ENCODE measurements around the gene GLT1D1.
A peak's percentile ranks its signal among the peaks of the same experiment; 100 is the strongest.

GLT1D1 gene

DNA sequence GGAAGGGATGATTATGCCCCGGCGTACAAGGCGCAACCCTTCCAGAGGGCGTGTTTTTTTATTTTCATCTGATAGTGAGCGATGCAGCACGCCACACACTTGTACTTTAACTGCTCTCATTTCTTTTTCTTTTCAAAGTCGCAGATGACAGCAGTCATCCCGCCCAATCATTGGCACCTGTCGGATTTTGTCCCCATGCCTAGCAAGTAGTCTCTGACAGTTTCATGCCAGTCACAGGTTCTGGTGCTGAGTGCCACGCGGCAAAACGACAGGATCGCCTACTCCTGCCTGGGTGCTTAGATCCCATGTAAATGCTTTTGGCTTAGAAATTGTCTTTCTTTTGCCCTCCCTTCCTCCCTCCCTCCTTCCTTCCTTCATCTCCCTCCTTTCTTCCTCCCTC is 117.7 kb downstream of the GLT1D1 start:
- no peaks in the 10 kb centered on the region for H3K36me3 Mint-ChIP-seq (ENCODE audit: low read depth)
- H3K9me3 Mint-ChIP-seq = no peaks in the 10 kb centered on the region
- no peak overlapping the region for H3K4me3 Mint-ChIP-seq
- ATAC-seq = no peak
- DNase-seq = no peak
- peaks cover 50% of the 10 kb centered on the region for H3K27me3 Mint-ChIP-seq
- H3K4me1 Mint-ChIP-seq = peaks cover 1% of the 10 kb centered on the region
- no peak overlapping the region for H3K27ac Mint-ChIP-seq

DNA sequence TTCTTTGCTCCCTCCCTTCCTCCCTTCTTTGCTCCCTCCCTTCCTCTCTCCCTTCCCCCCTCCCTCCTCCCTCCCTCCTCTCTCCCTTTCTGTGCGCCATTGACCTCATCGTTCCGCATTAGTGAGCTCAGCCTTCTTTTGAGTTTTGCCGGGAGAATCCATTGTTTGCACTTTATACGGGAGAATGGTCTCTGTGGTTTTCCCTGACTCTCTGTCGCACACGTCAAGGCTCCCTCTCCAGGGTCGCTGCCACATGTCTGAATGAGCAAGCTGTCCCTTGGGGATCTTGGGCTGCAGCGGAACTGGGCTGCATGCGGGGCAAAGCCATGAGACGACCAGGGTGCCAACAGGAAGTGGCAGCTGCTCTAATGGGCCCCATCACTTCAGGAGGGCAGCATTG is 118.5 kb downstream of the GLT1D1 start:
- H3K9me3 Mint-ChIP-seq = no peaks in the 10 kb centered on the region
- H3K4me3 Mint-ChIP-seq = no peak overlapping the region
- peaks cover 1% of the 10 kb centered on the region for H3K4me1 Mint-ChIP-seq
- H3K27me3 Mint-ChIP-seq = peaks cover 54% of the 10 kb centered on the region
- H3K36me3 Mint-ChIP-seq (ENCODE audit: low read depth) = no peaks in the 10 kb centered on the region
- no peak overlapping the region for H3K27ac Mint-ChIP-seq
- no peak for DNase-seq
- ATAC-seq = no peak

DNA sequence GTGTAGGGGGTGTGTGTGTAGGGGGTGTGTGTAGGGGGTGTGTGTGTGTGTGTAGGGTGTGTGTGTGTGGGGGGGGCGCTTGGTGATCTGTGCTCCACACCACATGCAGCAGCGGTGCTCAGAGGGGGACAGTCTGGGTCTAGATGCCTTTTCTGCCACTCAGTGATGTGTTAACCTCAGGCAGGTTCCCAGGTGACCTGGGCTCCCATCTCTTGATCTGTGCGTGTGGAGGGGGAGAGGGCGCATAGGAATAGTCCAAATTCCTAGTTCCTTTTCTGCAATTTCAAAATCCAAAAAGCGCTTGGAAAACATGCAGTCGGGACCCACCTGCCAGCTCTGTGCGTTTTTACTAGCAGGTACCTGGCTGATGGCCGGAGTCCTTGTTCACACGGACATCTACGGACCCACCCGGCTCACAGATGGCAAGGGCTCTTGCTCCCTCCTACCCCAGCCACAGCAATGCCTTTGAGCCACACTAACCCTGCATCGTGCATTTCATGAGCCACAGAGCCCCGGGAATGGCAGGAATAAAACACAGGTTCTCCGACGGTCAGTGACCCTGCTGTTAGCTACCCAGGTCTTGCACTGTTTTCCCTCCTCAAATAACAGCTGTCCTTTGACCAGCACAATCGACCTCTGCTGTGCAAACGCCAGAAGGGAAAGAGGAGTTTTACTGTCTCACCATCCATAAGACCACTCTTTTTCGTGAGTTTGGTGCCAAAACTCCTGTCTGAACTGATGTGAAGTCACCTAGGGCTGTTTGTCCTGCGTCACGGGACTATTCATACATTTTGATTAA is 120.8 kb downstream of the GLT1D1 start:
- Mint-ChIP-seq H3K4me3 (no peak overlapping the region), H3K27ac (no peak overlapping the region), H3K9me3 (no peaks in the 10 kb centered on the region), H3K27me3 (peaks cover 54% of the 10 kb centered on the region), H3K36me3 (ENCODE audit: low read depth) (no peaks in the 10 kb centered on the region), H3K4me1 (peaks cover 1% of the 10 kb centered on the region)
- no peak for ATAC-seq
- DNase-seq = no peak

DNA sequence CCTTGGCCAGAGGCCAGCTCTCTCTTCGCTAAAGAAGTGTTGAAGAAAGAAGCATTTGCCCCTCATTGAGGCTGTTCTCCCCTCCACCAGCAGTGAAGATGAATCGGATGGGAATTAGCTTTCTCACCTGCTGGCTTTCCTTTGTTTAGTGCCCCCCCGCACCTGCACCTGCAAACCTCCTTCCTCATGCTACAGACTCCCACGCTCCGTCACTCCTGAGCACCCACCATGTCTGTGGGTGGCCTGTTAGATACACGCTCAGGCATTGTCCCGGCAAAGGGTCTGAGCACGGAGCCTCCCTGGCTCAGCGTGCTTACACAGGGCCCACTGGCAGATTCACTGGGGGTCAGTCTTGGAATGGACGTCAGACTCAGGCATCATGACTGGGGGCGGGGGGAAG is 121.6 kb downstream of the GLT1D1 start:
- Mint-ChIP-seq H3K36me3 (ENCODE audit: low read depth) (no peaks in the 10 kb centered on the region), H3K27me3 (peaks cover 50% of the 10 kb centered on the region), H3K27ac (no peak overlapping the region), H3K4me1 (no peaks in the 10 kb centered on the region), H3K9me3 (no peaks in the 10 kb centered on the region), H3K4me3 (no peak overlapping the region)
- DNase-seq = no peak
- ATAC-seq = no peak

DNA sequence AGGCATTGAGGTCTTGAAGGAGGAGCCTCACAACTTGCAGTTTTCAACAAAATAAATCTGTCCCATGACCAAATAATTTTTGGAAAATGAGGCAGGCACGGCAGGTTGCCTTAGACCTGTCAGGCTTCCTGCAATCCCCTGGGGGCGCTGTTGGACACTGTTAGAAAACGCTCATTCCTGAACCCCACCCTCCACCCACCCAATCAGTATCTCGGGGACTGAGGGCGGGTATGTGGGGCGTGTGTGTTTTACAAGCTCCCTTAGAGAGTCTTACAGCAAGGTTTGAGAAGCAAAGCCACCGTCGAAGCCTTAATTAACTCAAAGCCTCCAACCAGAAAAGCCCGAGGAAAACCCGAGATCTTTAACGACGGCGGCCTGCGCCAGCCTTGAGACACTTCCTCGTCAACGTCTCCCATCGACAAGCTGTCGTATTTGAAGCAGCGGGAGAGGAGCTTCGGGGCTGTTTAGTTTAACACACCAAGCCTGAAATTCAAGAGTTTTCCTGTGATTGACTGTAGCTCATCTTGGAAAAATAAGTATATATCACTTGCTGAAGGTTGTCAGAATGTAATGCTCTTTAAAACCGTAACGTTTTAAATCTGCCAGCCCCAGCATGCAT is 123.0 kb downstream of the GLT1D1 start:
- Mint-ChIP-seq H3K36me3 (ENCODE audit: low read depth) (no peaks in the 10 kb centered on the region), H3K4me1 (no peaks in the 10 kb centered on the region), H3K4me3 (no peak overlapping the region), H3K27ac (no peak overlapping the region), H3K9me3 (no peaks in the 10 kb centered on the region), H3K27me3 (peaks cover 50% of the 10 kb centered on the region)
- DNase-seq (peak; percentile 37), ATAC-seq (no peak)

DNA sequence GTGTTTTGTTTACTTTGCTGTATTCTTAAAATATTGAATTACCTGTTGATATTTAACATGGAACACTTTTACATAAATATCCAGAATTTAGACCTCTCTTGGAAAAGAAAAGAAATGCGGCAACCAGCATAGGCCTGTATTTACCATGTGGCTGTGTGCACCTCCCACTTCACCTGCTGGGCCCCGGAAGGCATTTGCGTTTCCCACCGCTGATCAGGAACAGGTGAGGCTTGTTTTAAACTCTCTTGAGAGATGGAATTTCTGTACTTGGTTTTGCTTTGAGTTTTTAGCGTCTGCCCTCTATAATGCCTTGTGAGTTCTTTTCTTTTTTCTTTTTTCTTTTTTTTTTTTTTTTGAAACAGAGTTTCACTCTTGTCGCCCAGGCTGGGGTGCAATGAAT is 124.2 kb downstream of the GLT1D1 start:
- no peaks in the 10 kb centered on the region for H3K9me3 Mint-ChIP-seq
- ATAC-seq = no peak
- no peaks in the 10 kb centered on the region for H3K36me3 Mint-ChIP-seq (ENCODE audit: low read depth)
- peaks cover 43% of the 10 kb centered on the region for H3K27me3 Mint-ChIP-seq
- DNase-seq = no peak
- no peaks in the 10 kb centered on the region for H3K4me1 Mint-ChIP-seq
- H3K27ac Mint-ChIP-seq = no peak overlapping the region
- H3K4me3 Mint-ChIP-seq = no peak overlapping the region

DNA sequence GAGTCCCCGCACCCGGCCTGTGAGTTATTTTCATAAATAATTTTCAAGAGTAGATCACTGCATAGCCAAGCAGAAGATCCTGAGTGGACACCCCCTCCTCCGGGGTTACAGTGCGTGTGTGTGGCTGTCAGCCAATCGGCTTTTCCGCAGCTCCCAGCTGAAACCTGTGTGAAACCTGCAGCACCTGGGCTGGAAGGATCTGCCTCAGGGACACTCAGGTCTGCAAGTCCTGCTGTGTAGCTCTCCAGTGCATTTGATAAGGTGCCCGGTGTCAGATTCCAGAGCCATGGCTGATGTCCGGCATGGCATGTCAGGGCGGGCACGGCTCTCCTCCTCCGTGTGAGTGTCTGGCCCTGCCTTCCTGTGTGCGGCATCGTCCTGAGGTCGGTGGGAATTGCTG is 124.8 kb downstream of the GLT1D1 start:
- Mint-ChIP-seq H3K4me3 (no peak overlapping the region), H3K36me3 (ENCODE audit: low read depth) (no peaks in the 10 kb centered on the region), H3K9me3 (no peaks in the 10 kb centered on the region), H3K27me3 (peaks cover 39% of the 10 kb centered on the region), H3K27ac (no peak overlapping the region), H3K4me1 (no peaks in the 10 kb centered on the region)
- DNase-seq (no peak), ATAC-seq (no peak)

DNA sequence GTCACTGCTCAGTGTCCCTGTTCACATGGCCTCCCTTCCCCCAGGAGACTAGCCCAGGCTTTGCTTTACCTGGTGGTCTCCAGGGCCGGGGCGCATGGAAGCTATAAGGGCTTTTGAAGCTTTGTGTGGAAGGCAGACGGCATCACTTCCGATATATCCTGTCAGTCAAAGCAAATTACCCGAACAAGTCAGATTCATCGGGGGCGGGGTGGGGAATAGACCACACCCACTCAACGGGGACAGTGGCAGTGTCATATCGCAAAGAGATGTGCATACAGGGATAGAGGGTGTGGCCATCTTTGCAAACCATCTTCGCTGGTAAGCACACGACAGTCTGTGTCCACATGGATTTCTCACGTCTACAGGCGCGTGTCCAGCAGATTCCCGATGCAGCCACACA is 127.3 kb downstream of the GLT1D1 start:
- H3K9me3 Mint-ChIP-seq = no peaks in the 10 kb centered on the region
- peaks cover 22% of the 10 kb centered on the region for H3K27me3 Mint-ChIP-seq
- ATAC-seq (no peak), DNase-seq (no peak)
- H3K27ac Mint-ChIP-seq = no peak overlapping the region
- no peaks in the 10 kb centered on the region for H3K4me1 Mint-ChIP-seq
- H3K4me3 Mint-ChIP-seq = no peak overlapping the region
- no peaks in the 10 kb centered on the region for H3K36me3 Mint-ChIP-seq (ENCODE audit: low read depth)

DNA sequence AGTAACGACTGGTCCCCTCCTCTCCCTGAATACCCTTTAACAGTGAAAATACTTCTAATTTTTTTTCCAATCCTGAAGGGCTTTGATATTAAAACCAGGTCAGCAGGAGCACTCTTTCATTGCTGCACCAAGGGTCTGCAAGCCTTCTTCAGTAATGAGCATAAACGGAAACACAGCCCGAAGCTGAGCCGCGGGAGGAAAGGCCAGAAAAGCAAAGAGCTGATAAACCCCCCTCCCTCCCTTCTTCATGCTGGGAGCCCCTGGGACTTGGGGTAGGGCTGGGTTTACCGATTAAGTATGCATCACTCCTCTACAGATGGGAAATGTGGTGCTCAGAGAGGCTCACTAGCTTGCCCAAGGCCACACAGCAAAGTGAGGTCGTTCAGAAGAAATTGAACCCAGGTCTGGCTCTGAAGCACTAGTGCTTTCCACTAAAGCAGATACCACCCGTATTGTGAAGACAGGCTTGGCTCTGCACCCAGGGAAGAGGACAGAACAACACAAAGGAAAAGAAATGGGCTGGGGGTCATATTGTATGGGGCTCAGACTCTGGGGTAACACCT is 128.8 kb downstream of the GLT1D1 start:
- Mint-ChIP-seq H3K27me3 (peaks cover 13% of the 10 kb centered on the region), H3K36me3 (ENCODE audit: low read depth) (no peaks in the 10 kb centered on the region), H3K4me1 (no peaks in the 10 kb centered on the region), H3K4me3 (no peak overlapping the region), H3K9me3 (no peaks in the 10 kb centered on the region), H3K27ac (no peak overlapping the region)
- ATAC-seq (no peak), DNase-seq (no peak)

DNA sequence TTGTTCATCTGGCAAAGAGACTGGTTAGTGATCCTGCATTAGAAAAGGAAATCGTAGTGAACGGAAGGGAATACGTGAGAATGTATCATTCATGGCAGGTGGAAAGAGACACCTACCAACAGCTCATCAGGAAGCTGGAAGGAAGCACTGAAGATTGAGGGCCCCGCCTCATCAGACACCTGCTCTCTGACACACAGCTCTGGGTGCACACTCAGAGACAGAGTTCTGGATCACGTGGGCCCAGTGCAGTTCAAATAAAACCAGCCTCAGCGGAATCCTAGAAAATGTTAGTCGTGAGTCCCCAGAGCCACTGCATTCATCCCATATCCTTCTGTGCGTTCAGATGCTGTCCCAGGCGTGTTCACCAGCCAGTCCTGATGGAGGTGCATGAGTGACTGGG is 129.7 kb downstream of the GLT1D1 start:
- Mint-ChIP-seq H3K27me3 (peaks cover 9% of the 10 kb centered on the region), H3K9me3 (no peaks in the 10 kb centered on the region), H3K4me1 (no peaks in the 10 kb centered on the region), H3K4me3 (no peak overlapping the region), H3K27ac (no peak overlapping the region), H3K36me3 (ENCODE audit: low read depth) (no peaks in the 10 kb centered on the region)
- ATAC-seq (no peak), DNase-seq (no peak)

DNA sequence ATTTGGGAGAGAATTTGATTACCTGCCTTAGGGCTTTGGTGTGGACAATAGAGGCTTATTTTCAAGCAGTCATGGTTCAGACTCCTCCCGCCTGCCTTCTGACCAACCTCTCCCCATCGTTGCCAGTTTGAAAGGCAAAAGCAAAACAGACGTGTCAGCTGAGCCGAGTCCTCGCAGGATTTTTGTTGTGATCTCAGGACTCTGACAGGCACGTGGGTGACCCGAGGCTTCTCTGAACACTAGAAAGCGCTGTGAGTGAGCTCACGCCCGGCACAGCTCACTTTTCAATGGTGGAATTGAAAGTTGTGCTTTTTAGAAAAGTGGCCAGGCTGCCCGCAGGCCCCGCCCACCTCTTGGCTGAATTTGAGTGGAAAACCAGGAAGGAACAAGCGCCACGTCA is 130.1 kb downstream of the GLT1D1 start:
- no peak overlapping the region for H3K4me3 Mint-ChIP-seq
- peaks cover 9% of the 10 kb centered on the region for H3K27me3 Mint-ChIP-seq
- no peaks in the 10 kb centered on the region for H3K9me3 Mint-ChIP-seq
- DNase-seq (no peak), ATAC-seq (no peak)
- no peaks in the 10 kb centered on the region for H3K4me1 Mint-ChIP-seq
- no peaks in the 10 kb centered on the region for H3K36me3 Mint-ChIP-seq (ENCODE audit: low read depth)
- H3K27ac Mint-ChIP-seq = no peak overlapping the region

DNA sequence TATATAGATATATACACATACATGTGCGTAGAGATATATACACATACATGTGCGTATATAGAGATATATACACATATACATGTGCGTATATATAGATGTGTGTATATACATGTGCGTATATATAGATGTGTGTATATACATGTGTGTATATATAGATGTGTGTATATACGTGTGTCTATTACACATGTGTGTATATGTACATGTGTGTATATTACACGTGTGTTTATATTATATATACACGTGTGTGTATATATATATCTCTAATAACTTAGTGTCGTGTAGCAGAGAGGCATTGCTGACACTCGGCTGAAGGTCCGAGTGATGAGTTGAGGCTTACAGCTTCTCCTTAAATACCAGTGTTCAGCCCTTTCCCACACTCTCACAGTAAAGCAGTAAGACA is 133.7 kb downstream of the GLT1D1 start:
- H3K4me1 Mint-ChIP-seq = no peaks in the 10 kb centered on the region
- no peaks in the 10 kb centered on the region for H3K9me3 Mint-ChIP-seq
- no peak overlapping the region for H3K27ac Mint-ChIP-seq
- H3K4me3 Mint-ChIP-seq = no peak overlapping the region
- no peaks in the 10 kb centered on the region for H3K36me3 Mint-ChIP-seq (ENCODE audit: low read depth)
- peaks cover 4% of the 10 kb centered on the region for H3K27me3 Mint-ChIP-seq
- ATAC-seq = no peak
- DNase-seq = no peak

DNA sequence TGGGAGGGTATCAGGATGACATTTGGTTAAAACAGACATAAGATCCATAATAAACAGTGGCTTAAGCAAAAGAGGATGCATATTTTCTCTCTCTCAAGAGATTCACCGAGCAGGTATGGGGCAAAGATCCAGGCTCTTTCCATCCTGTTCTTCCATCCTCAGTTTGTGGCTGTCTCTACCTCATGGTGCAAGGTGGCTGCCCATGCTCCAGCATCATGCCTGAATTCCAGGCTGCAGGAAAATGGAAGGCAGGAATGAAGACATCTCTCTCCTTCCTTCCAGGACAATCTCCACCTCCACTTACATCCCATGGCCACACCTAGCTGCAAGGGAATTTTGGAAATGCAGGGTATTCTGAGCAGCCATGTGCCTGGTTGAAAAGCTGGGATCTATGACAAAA is 136.0 kb downstream of the GLT1D1 start:
- Mint-ChIP-seq H3K27ac (no peak overlapping the region), H3K36me3 (ENCODE audit: low read depth) (no peaks in the 10 kb centered on the region), H3K9me3 (peaks cover 3% of the 10 kb centered on the region), H3K4me3 (no peak overlapping the region), H3K4me1 (no peaks in the 10 kb centered on the region), H3K27me3 (peaks cover 6% of the 10 kb centered on the region)
- ATAC-seq = no peak
- no peak for DNase-seq

DNA sequence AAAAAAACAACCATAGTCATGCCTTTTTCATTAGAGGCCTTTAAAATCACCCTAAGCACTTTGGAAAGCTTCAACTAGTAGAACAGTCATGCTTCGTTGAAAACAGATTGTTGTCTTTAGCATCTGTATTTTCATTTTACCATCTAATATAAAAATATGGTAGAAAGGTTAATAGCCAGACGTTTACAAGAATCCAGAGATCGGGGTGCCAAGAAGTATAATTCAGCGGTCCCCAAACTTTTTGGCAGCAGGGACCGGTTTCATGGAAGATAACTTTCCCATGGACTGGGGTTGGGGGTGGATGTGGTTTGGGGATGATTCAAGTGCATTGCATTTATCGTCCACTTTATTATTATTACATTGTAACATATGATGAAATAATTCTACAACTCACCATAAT is 138.4 kb downstream of the GLT1D1 start:
- ATAC-seq (no peak), DNase-seq (no peak)
- no peaks in the 10 kb centered on the region for H3K36me3 Mint-ChIP-seq (ENCODE audit: low read depth)
- H3K4me3 Mint-ChIP-seq = no peak overlapping the region
- no peak overlapping the region for H3K27ac Mint-ChIP-seq
- peaks cover 6% of the 10 kb centered on the region for H3K27me3 Mint-ChIP-seq
- H3K4me1 Mint-ChIP-seq = no peaks in the 10 kb centered on the region
- peaks cover 3% of the 10 kb centered on the region for H3K9me3 Mint-ChIP-seq

DNA sequence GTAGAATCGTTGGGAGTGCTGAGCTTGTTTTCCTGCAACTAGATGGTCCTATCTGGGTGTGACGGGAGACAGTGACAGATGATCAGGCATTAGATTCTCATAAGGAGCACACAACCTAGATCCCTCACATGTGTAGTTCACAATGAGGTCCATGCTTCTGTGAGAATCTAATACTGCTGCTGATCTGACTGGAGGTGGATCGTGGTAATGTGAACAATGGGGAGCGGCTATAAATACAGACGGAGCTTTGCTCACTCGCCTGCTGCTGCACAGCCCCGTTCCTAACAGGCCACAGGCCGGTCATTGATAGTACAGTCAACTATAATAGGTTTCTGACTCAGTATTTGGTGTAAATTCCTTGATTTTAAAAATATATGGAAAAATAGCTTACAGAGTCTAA is 138.8 kb downstream of the GLT1D1 start:
- Mint-ChIP-seq H3K4me1 (no peaks in the 10 kb centered on the region), H3K9me3 (peaks cover 3% of the 10 kb centered on the region), H3K4me3 (no peak overlapping the region), H3K27ac (no peak overlapping the region), H3K27me3 (peaks cover 6% of the 10 kb centered on the region), H3K36me3 (ENCODE audit: low read depth) (no peaks in the 10 kb centered on the region)
- ATAC-seq (no peak), DNase-seq (no peak)
